Small intestine (tissue), 7 donors: ENCODE results near the gene ZNF208. TPM values are rescaled to one million over a fixed set of nuclear protein-coding genes. Genes with fewer than 3 reads are reported as not detected.

ENCODE experiments used
- DNase-seq, 2 donors: peaks; one replicate each; pipeline versions ENCODE4 v3.0.0 to v3.0.0-alpha.2; 2013
- FAIRE-seq: peaks from 2 replicates; lab custom pipeline; 2012; peaks lifted over from hg19 to GRCh38; lab: Jason Lieb, UNC
- H3K27ac ChIP-seq, 3 donors: one replicate each; pipeline ENCODE4 v1.5.1; 2013; ENCODE audit warnings: low read length in 2 of 3, mild to moderate bottlenecking in 2 of 3, control low read depth in 1 of 3, inconsistent platforms in 1 of 3, low read depth in 1 of 3, moderate library complexity in 1 of 3
- H3K27me3 ChIP-seq, 3 donors: one replicate each; pipeline ENCODE4 v1.6.1; 2013; ENCODE audit warnings: low read length in 3 of 3, inconsistent platforms in 1 of 3; ENCODE audit not compliant: control insufficient read depth in 3 of 3, insufficient read depth in 3 of 3
- H3K36me3 ChIP-seq, 3 donors: one replicate each; pipeline ENCODE4 v1.6.1; 2013; ENCODE audit warnings: low read length in 3 of 3, inconsistent platforms in 1 of 3, low read depth in 1 of 3, mild to moderate bottlenecking in 1 of 3, moderate library complexity in 1 of 3; ENCODE audit not compliant: control insufficient read depth in 3 of 3, insufficient read depth in 2 of 3
- H3K4me1 ChIP-seq, 3 donors: one replicate each; pipeline ENCODE4 v1.6.1; 2013; ENCODE audit warnings: low read length in 2 of 3, inconsistent platforms in 1 of 3, low read depth in 1 of 3, mild to moderate bottlenecking in 1 of 3, moderate library complexity in 1 of 3; ENCODE audit not compliant: control insufficient read depth in 3 of 3, insufficient read depth in 2 of 3
- H3K4me3 ChIP-seq, 3 donors: one replicate each; pipeline ENCODE4 v1.5.1; 2013; ENCODE audit warnings: low read length in 3 of 3, control low read depth in 1 of 3, inconsistent platforms in 1 of 3, low read depth in 1 of 3, mild to moderate bottlenecking in 1 of 3, moderate library complexity in 1 of 3
- H3K9me3 ChIP-seq, 2 donors: one replicate each; pipeline ENCODE4 v1.6.1; 2013; ENCODE audit warnings: low read depth in 1 of 2, low read length in 1 of 2; ENCODE audit not compliant: control insufficient read depth in 2 of 2, insufficient read depth in 1 of 2
- WGBS, 3 donors: extraction: QIAGEN DNeasy Blood & Tissue Kit; methylation state at CpG; one replicate each; pipeline ENCODE4 v1.1.7; 2013; 5-methylcytosine and 5-hydroxymethylcytosine counted together
- polyA plus RNA-seq, 4 donors: library from polyadenylated mRNA; stranded (reverse) in 3 of 4; unstranded in 1 of 4; fragments of 200-250 nt in 3 of 4; fragments of 120-200 nt in 1 of 4; gene quantifications; one replicate each; pipeline versions ENCODE4 v1.2.1 to v1.2.3, GENCODE V29; 2013
- donor health status: healthy with polysubstance abuse.
- donor health status: control.
- donor health status: control.
- donor health status: Bipolar disorder and iron deficiency.
- donor health status: healthy.

The ZNF208 gene
- polyA plus RNA-seq, 4 donors = 0.72 to 0.83 TPM; not detected in 2

GRCh38 chr19:21940684-21941083, 70.1 kb downstream of the ZNF208 start:
- no peak for DNase-seq
- peaks cover 3 to 10% of the 10 kb centered on the region in 2 donors for H3K9me3 ChIP-seq

GRCh38 chr19:21934593-21934992, 76.2 kb downstream of the ZNF208 start:
- 60 to 73% (median 72%) methylated on average over 4 of the region's 4 CpGs for WGBS, 3 donors
- Histone ChIP-seq H3K36me3 (no peaks in the 10 kb centered on the region), H3K27me3 (no peaks in the 10 kb centered on the region), H3K4me1 (no peaks in the 10 kb centered on the region), H3K4me3 (no peak overlapping the region), H3K27ac (no peak overlapping the region), H3K9me3 (peaks cover 6 to 15% of the 10 kb centered on the region in 2 donors)
- FAIRE-seq (no peak), DNase-seq (no peak)

More at GRCh38 chr19:21940684-21941083, 70.1 kb downstream of the ZNF208 start:
- Histone ChIP-seq H3K27ac (no peak overlapping the region), H3K4me3 (no peak overlapping the region), H3K4me1 (no peaks in the 10 kb centered on the region), H3K36me3 (no peaks in the 10 kb centered on the region), H3K27me3 (no peaks in the 10 kb centered on the region)
- WGBS, 3 donors = 82 to 83% (median 82%) methylated on average over 30 of the region's 30 CpGs
- FAIRE-seq = no peak

- H3K9me3 ChIP-seq = peaks cover 6 to 15% of the 10 kb centered on the region in 2 donors
- 91 to 97% (median 95%) methylated on average over 5 of the region's 5 CpGs for WGBS, 3 donors
- no peak for DNase-seq
Measured at GRCh38 chr19:21934131-21934530, 76.6 kb downstream of the ZNF208 start.

DNA sequence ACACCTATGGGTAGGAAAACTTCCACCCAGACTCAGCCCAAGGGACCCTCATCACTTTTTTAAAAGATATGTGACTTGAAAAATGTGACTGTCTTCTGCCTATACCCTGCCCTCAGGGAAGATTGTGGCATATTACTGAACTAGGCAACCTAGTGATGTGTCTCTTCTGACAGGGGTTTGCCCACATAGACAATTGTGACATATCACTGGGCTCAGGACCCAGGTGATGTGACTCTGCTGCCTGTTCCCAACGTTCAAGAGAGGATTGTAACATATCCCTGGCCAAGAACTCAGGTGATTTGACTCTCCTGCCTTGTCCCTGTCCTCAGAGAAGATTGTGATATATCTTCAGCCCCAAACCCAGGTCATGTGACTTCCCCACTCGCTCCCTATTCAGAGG, 88.5 kb downstream of the ZNF208 start:
- WGBS, 3 donors = 17 to 27% (median 19%) methylated on average over 2 of the region's 2 CpGs
- no peak for FAIRE-seq
- Histone ChIP-seq H3K9me3 (peaks cover 1 to 10% of the 10 kb centered on the region in 2 donors), H3K4me1 (no peaks in the 10 kb centered on the region), H3K27ac (no peak overlapping the region), H3K27me3 (no peaks in the 10 kb centered on the region), H3K4me3 (no peak overlapping the region), H3K36me3 (no peaks in the 10 kb centered on the region)
- no peak for DNase-seq

More at GRCh38 chr19:21934131-21934530, 76.6 kb downstream of the ZNF208 start:
- Histone ChIP-seq H3K4me1 (no peaks in the 10 kb centered on the region), H3K36me3 (no peaks in the 10 kb centered on the region), H3K27me3 (no peaks in the 10 kb centered on the region), H3K27ac (no peak overlapping the region), H3K4me3 (no peak overlapping the region)
- FAIRE-seq = no peak

GRCh38 chr19:21921691-21922180, 89.0 kb downstream of the ZNF208 start:
- 80 to 84% (median 84%) methylated on average over 3 of the region's 3 CpGs for WGBS, 3 donors
- FAIRE-seq = no peak
- peaks cover 2 to 13% of the 10 kb centered on the region in 2 donors for H3K9me3 ChIP-seq

DNA sequence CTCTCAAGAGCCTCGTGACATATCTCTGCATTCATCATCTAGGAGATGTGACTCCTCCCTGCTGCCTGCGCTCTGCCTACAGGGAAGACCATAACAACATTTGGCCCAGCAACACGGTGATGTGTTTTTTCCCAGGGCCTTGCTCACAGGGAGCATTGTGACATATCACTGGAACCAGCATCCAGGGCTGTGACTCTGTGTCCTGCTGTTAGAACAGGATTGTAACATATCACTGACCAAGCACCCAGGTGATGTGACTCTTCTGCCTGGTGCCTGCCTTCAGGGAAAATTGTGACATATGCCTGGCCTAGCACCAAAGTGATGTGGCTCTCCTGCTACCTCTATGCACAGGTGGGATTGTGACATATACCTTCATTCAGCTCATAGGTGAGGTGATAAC, 95.3 kb downstream of the ZNF208 start:
- WGBS, 3 donors = 30 to 52% (median 33%) methylated on average over 3 of the region's 3 CpGs
- H3K9me3 ChIP-seq = peaks cover 3 to 19% of the 10 kb centered on the region in 2 donors
- H3K4me1 ChIP-seq = no peaks in the 10 kb centered on the region
- FAIRE-seq = no peak
- H3K36me3 ChIP-seq = no peaks in the 10 kb centered on the region
- H3K27me3 ChIP-seq = no peaks in the 10 kb centered on the region
- H3K4me3 ChIP-seq = no peak overlapping the region
- DNase-seq = no peak
- H3K27ac ChIP-seq = no peak overlapping the region

More at GRCh38 chr19:21921691-21922180, 89.0 kb downstream of the ZNF208 start:
- Histone ChIP-seq H3K4me3 (no peak overlapping the region), H3K4me1 (no peaks in the 10 kb centered on the region), H3K27ac (no peak overlapping the region), H3K36me3 (no peaks in the 10 kb centered on the region), H3K27me3 (no peaks in the 10 kb centered on the region)
- no peak for DNase-seq

GRCh38 chr19:21912654-21913053, 98.1 kb downstream of the ZNF208 start:
- peaks cover 3 to 27% of the 10 kb centered on the region in 2 donors for H3K9me3 ChIP-seq
- WGBS, 3 donors = 73 to 96% (median 90%) methylated on average over 2 of the region's 2 CpGs
- H3K4me1 ChIP-seq = no peaks in the 10 kb centered on the region
- H3K4me3 ChIP-seq = no peak overlapping the region
- no peaks in the 10 kb centered on the region for H3K36me3 ChIP-seq
- FAIRE-seq (no peak), DNase-seq (no peak)
- H3K27me3 ChIP-seq = no peaks in the 10 kb centered on the region
- no peak overlapping the region for H3K27ac ChIP-seq

DNA sequence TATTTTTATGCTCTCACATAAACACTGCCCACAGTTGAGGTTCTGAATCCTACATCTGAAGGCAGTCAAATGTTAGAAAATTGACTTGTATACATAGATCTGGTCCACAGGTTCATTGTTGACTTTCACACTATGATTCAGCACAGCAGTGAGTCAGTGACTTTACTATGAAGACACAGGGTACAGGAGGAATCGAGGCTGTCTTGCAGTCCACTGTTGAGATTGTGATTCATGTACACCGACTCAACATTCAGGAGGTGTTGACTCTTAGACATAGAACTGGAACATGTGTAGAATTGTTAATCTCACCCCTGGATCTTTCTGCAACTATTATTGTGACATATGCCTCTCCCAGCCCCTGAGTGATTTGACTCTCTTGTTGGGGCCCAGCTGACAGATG, 100.4 kb downstream of the ZNF208 start:
- H3K9me3 ChIP-seq = peaks cover 2 to 22% of the 10 kb centered on the region in 2 donors
- DNase-seq (no peak), FAIRE-seq (no peak)
- no peaks in the 10 kb centered on the region for H3K36me3 ChIP-seq
- WGBS, 3 donors = 67 to 84% (median 70%) methylated on average over 2 of the region's 2 CpGs
- no peaks in the 10 kb centered on the region for H3K27me3 ChIP-seq
- H3K27ac ChIP-seq = no peak overlapping the region
- no peaks in the 10 kb centered on the region for H3K4me1 ChIP-seq
- no peak overlapping the region for H3K4me3 ChIP-seq

DNA sequence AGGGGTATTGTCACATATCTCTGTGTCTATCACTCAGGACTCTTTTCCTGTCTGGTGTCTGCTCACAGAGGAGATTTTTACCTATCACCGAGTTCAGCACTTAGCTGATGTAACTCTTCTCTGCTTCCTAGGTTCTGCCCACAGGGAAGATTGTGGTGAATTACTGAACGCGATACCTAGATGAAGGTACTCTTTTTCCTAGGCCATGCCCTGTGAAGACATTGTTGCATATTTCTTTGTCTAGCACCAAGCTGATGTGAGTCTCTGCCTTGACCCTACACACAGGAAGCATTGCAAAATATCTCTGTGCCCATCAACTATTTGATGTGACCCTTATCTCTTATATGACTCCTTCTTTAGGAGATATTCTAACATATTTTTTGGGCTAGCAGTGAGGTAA, 102.7 kb downstream of the ZNF208 start:
- Histone ChIP-seq H3K4me3 (no peak overlapping the region), H3K9me3 (peaks cover 2 to 19% of the 10 kb centered on the region in 2 donors), H3K4me1 (no peaks in the 10 kb centered on the region), H3K36me3 (no peaks in the 10 kb centered on the region), H3K27me3 (no peaks in the 10 kb centered on the region), H3K27ac (no peak overlapping the region)
- no peak for DNase-seq
- WGBS, 3 donors = 90 to 92% (median 91%) methylated on average over 3 of the region's 3 CpGs
- FAIRE-seq = no peak
